GM12864 (cell line): ENCODE measurements around the gene PPP1R27.

Experiments used
- DNase-seq: peaks from one replicate; pipeline ENCODE4 v3.0.0-alpha.2; 2011; ENCODE audit warnings: low read depth
- H3K4me3 ChIP-seq: 2 replicates; pipeline ENCODE4 v1.5.1; 2011; ENCODE audit warnings: mild to moderate bottlenecking, low read depth, low read length, control low read depth
- CTCF ChIP-seq: IDR thresholded peaks from 2 replicates; pipeline ENCODE4 v1.5.1; 2011; ENCODE audit warnings: low read depth, mild to moderate bottlenecking, moderate library complexity, low read length, control low read depth, inconsistent platforms; ENCODE audit errors: missing control alignments

PPP1R27 gene

GRCh38 chr17:81860756-81861568 lies 26.1 kb upstream of the PPP1R27 start:
- DNase-seq = peak; percentile 100
- TF ChIP-seq CTCF = no peak
- H3K4me3 ChIP-seq = peak overlapping the region; percentile 87

GRCh38 chr17:81859906-81860755 lies 25.3 kb upstream of the PPP1R27 start, which contains the start of gene P4HB:
P4HB (minus strand) TSS chr17:81860535; CDS start chr17:81860471, 64 bp downstream.
- no peak for TF ChIP-seq CTCF
- peak within 1 kb of the TSS; percentile 87 for H3K4me3 ChIP-seq
- DNase-seq = no peak

- no peak for TF ChIP-seq CTCF
- no peak for DNase-seq
- peak overlapping the region; percentile 84 for H3K4me3 ChIP-seq
Observed at GRCh38 chr17:81858967-81859905, 24.4 kb upstream of the PPP1R27 start.

GRCh38 chr17:81858170-81858966 lies 23.5 kb upstream of the PPP1R27 start:
- TF ChIP-seq CTCF = no peak
- no peak for DNase-seq
- H3K4me3 ChIP-seq = peak overlapping the region; percentile 84

- DNase-seq = no peak
- no peak for TF ChIP-seq CTCF
Observed at GRCh38 chr17:81854974-81855774, 20.3 kb upstream of the PPP1R27 start.

More at GRCh38 chr17:81854974-81855774, 20.3 kb upstream of the PPP1R27 start:
- no peak overlapping the region for H3K4me3 ChIP-seq
